HG03095 (cell line): ENCODE data around the gene RCAN1.

Source experiments
- ATAC-seq: cut with Tn5 transposase; IDR thresholded peaks from one replicate; pipeline ENCODE4 v1.9.1; 2021; ENCODE audit warnings: moderate library complexity; ENCODE audit not compliant: unreplicated experiment

Gene RCAN1

GRCh38 chr21:34545079-34545884 lies 69.6 kb downstream of the RCAN1 start:
- peak; percentile 84 for ATAC-seq

DNA sequence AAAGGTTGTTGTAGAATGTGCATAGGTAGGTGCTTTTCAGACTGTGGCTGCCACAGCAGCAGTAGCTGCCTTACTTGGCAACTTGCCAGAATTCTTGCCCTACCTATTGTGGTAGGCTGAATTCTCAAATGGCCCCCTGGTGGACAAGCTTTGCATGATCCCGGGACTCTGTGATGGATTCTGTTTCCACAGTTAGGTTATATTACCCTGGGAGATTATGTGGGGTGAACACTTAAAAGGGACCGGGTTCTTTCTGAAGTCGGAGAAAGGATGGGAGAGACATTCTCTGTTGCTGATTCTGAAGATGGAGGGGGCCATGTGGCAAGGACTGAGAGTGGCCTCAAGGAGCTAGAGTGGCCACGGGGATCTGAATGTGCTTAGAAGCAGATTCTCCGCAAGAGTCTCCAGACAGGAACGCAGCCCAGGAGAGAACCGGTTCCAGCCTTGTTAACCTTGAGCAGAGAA lies 70.8 kb downstream of the RCAN1 start:
- no peak for ATAC-seq

DNA sequence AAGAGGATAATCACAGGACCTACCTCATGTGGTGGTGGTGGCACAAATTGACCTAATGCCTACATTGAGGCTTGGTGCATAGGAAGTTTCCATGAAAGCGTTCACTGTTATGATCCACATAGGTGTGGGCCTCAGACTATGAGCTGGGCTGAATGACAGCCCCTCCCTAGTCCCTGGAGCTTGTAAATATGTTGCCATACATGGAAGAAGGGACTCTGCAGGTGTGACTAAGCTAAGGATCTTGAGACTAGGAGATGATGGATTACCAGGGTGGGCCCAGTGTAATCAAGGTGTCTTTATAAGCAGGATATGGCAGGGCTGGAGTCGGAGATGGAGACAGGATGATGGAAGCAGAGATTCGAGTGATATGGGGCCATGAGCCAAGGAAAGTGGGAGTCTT lies 71.9 kb downstream of the RCAN1 start:
- no peak for ATAC-seq

DNA sequence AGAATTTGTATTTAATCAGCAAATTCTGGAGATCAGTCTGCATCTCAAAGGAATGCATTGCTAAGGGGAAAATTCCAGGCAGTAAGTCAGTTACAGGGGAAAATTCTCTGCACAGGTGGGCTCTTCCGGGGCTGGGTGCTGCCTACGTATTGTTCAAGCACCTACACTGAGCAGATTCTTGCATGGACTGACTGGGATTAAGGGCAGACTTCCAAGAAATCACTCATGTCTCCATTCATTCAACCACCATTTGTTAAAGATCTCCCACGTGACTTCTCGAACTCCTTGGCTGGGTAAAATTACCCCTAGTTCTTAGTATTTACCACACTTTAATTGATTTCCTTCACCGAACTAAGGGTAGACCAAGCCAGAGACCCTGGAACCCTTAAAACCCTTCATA lies 74.7 kb downstream of the RCAN1 start:
- no peak for ATAC-seq

GRCh38 chr21:34537838-34538237 lies 77.1 kb downstream of the RCAN1 start:
- ATAC-seq: no peak

GRCh38 chr21:34536820-34537219 lies 78.1 kb downstream of the RCAN1 start:
- ATAC-seq: no peak

GRCh38 chr21:34536311-34536710 lies 78.6 kb downstream of the RCAN1 start:
- ATAC-seq: no peak

DNA sequence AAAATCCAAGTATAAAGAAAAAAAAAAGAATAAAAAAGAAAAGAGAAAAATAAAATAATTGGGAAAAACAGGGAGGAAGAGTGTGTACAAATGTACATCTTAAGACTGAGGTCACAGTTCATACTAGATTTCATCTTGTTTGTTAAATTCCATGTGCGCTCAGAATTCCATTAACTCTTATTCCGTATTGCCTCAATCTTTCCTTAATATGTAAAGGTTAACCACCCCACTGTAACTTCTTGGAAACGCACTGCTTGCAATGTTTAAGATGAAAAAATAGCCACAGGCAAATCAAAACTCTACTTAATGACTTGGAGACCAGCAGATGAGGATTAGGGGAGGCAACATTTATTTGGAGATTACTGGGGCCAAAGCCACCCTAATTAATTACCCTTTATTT lies 79.0 kb downstream of the RCAN1 start:
- no peak for ATAC-seq

DNA sequence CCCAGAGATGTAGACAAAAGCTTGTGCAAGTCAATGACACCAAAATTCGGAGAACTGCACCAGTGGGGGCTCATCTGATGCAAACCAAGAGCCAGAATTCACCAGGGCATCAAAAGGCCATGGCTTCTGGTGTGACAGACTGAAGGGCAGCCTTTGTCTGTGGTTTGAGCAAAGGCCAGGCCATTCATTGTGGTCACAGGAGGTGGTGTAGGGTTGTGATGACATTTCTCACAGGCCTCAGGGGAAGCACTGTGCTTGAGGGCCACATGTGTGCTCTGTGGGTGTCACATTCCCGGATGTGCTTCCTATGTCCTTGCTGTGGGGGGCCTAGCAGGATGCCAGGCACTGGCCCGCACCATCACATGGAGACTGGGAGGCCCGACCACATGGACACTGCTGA lies 80.4 kb downstream of the RCAN1 start:
- ATAC-seq: no peak

- ATAC-seq: no peak
These were observed 81.0 kb downstream of the RCAN1 start for GRCh38 chr21:34533938-34534337.

DNA sequence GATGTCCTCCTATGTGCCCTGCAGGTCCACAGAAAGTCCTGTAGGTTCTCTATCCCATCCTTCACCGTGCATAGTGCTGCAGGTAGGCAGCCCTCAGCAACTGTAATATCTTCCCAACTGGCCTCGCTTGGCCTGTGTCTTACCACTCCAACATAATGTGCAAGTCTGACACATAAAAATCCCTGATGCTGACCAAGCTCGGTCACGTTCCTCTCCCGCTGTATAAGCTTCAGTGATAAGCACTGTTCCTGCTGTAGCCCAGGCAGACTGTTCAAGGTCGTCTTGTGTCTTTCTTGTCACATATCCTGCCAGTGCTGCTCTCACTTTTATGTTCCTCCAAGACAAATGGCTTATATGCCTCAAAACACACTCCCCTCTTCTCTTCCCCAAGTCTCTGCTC lies 83.5 kb downstream of the RCAN1 start:
- no peak for ATAC-seq

- no peak for ATAC-seq
These were observed 84.7 kb downstream of the RCAN1 start for GRCh38 chr21:34530261-34530660.

DNA sequence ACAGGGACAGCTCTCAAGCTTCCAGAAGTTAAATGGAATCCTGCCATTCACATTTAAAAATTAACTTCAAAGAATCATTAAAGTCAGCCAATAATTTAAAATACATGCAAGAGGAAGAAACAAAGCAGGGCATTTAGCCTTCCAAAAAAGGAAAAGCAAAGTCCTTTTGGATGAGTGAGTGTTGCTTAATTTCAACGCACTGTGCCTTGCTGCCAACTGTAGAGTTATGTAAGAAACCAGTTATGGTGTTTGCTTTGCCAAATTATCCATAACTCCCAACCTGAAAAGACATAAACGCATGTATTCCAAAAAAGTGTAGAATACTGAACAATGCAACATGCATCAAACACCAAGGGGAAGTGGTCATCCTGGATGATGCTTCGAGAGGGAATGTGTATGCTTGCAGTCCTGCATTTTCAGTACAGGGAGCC lies 86.8 kb downstream of the RCAN1 start:
- ATAC-seq: no peak

GRCh38 chr21:34526618-34527290 lies 88.2 kb downstream of the RCAN1 start:
- ATAC-seq: peak; percentile 57

DNA sequence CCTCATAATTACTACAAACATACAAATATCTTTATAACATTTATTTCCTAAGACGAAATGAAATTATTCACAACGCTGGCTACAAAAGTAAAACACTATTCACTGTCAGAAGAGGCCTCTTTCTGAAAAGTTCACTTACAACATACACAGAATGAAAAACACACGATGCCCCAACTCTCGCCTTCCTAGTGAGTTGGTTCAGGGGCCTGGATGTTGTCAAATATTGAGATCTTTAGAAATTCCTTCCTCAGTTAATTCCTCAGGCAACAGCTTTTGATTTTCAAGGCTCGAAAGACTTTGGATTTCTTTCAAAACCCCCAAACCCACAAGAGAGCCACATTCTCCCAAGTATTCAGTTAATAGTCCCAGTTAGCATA lies 88.7 kb downstream of the RCAN1 start:
- ATAC-seq: peak; percentile 19

DNA sequence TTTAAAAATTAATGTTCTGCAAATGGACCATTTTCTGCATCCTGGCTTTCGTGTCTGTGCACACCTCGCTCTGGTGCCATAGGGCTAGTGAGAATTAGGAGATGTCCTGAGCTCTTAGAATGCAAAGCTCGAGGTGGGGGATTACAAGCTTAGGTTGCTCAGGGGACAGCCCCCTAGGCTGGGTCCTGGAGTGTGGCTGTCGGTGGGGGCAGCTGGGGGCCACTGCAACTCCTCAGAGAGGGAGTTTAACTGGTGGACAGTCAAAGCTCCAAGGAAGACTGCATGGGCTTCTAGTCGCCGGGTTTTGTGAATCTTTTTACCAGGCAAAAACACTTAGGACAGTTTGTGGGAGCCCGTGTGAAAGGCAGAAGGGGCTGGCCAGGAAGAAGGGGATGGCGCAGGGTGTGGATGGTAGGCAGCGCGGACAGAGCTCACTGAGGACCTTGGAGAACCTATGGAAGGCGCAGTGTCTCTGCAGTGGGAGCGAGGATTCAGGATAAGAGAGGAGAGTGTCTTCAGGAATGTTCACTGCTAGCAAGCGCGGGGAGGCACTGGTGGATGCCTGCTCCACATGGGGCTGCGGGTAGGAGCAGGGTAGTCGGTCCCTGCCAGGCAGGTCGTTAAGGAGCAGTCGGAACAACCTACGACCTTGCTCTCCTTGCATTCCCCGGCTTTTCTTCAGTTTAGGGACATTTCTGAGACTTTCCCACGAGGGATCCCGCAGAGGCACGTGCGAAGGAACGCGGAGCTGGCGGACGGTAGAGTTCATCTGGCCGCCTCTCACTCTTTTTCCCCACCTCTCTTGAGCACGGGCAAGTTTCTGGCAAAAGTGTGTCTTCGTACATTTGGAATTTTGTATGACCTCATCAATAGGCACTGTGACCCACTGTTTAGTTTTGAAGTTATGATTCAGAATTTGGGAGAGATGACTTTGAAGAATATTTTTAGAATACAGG lies 90.0 kb downstream of the RCAN1 start:
- ATAC-seq: no peak

- ATAC-seq: no peak
These were observed 91.8 kb downstream of the RCAN1 start for GRCh38 chr21:34523019-34523555.

DNA sequence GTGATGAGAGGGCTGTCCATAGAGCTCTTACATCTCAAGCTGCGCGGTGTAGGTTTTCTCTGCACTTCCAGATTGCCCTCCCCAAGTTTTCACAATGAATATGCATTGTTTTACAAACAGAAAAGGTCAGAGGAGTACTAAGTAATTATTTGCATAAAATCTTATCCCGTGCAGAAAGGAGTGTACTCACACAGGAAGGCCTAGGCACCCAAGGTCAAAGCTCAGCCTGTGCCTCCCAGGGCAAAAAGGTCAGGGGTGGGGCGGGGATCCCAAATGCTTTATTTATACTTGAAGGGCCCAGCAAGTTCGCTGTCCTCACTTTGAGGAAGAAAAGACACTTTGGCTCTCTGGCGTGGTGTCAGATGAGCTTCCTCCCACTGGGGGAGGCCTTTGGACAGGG lies 92.6 kb downstream of the RCAN1 start:
- no peak for ATAC-seq

DNA sequence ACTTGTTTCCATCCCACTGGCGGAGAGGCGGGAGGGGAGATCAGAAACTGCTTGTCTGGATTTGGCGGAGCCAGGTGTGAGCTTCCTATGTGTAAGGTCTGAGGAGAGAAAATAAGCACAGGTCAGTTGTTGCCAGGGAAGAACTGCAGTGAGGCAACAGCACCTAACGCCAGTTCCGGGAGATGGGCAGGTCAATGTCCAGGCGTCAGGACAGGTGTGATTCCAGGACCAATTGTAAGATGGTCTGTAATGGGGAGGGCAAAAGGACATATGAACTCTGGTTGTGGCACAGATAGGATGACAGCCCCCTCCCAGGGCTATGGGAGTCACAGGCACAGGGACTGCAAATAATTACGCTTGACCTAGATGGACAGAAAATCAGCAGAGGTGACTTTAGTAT lies 93.4 kb downstream of the RCAN1 start:
- ATAC-seq: no peak

GRCh38 chr21:34520764-34521508 lies 94.0 kb downstream of the RCAN1 start:
- no peak for ATAC-seq
